Limb (tissue), 2 donors: ENCODE data around the gene CD52.
"Not testable (repeated sequence)": the region's sequence is repeated elsewhere in the genome, so short reads cannot be mapped to it uniquely, and the experiment has no call there.

Source experiments
- DNase-seq, 2 donors: peaks; one replicate each; pipeline ENCODE4 v3.0.0-alpha.2; 2016; ENCODE audit errors: extremely low spot score in 2 of 2

Gene CD52

GRCh38 chr1:26284597-26285347, 33.0 kb upstream of the CD52 start:
- no peak for DNase-seq

DNA sequence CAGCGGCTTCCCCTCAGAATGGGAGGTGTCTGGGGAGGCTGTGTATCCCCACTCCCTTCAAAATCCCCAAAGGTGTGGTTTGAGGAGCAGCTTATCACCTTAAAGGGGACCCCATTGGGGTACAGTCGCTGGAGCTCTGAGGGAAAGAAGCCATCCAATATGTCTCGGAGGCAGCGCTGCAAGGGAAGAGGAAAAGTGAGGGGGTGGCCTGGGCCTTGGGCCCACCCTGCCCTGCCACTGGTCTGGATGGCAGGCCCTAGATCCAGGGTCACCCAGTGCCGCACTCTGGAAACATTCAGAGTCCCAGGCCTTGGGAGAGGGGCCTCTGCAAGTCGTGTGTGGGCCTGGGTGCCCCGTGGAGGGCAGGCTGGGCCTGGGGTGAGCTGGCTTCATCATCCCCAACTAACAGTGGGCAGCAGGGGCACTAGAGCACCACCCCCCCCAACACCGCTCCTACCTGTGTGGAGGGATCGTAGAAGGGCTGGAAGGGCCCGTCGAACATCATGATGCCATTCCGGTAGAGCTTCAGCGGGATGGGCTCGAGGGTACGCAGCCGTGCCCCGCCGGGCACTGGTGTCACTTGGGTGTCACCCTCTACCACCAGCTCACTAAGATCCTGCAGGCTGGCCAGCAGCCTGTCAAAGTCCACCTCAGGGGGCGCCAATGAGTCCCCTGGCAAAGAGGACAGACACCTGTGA, 32.2 kb upstream of the CD52 start:
- no peak for DNase-seq

GRCh38 chr1:26286064-26286416, 31.7 kb upstream of the CD52 start:
- no peak for DNase-seq

DNA sequence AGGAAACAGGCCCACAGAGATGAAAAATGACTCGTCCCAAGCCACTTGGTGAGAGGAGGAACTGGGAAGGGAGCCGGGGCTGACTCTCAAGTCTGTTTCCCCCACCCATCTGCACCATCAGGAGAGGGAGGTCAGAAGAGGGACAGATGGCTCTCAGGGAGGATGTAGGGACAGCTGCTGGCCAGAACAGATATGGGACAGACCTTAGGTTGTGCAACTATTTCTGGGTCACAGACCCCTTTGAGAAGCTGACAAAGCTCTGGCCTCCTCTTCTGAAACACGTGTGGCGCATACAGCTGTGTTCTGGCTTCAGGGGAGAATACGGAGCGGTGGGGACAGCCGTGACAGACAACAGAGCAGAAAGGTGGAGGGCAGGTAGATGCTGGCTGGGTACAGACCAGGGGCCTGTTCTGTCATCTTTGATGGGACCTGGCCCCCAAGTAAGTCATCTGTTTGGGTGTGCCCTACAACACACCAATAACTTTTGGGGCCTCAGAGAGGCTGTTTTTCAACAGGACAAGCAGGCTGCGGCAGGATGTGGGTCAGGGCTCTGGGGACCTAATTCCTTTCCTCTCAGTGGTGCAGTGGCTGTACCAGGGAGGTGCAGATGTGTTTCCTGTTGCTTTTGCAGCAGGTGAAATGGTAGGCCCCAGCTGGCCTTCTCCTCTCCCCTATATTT, 30.6 kb upstream of the CD52 start:
- no peak for DNase-seq

GRCh38 chr1:26287811-26288210, 29.9 kb upstream of the CD52 start:
- no peak for DNase-seq

- no peak for DNase-seq
These were observed 29.3 kb upstream of the CD52 start for GRCh38 chr1:26288311-26288941.

DNA sequence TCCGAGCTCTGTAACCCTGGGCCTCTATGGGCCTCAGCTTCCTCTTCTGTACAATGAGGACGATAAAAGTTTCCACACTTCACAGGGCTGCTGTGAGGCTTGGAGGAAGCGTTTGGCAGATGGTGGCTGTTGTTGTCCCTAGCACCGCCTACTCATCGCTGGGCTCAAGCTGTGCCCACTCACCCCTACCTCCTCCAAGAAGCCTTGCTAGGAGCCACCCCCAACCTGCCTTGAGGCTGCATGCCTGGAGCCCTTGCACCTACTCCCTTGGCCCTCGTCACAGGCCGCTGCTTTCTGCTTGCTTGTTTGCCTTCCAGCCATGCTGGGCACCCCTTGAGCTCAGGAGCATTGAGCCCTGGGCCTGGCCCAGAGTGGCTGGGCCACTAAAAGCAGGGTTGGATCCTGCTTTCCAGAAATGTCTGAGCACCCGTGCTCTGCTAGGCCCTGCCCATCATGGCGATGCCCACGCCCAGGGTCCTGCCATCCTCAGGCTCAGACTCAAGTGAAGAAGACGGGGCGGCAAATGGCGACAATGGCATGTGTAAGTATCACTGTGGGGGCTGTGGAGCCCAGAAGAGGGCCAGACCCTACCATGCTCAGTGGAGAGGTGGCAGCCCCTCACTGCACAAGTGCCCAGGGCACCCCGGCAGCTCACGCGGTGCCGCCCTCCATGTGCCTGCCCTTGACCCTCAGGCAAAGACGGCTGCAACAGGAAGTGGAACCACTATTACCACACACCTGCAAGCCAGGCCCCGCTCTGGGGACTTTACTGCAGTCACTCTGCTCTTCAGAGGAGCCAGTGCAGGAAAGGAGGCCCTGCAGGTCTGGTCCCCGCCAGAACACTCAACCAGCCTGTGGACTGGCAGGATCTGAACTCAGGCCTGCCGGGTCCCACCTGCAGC, 28.3 kb upstream of the CD52 start:
- no peak for DNase-seq

- DNase-seq, result no peak
These were observed 27.5 kb upstream of the CD52 start for GRCh38 chr1:26290122-26290881.

- DNase-seq, result no peak
These were observed 26.9 kb upstream of the CD52 start for GRCh38 chr1:26290882-26291261.

GRCh38 chr1:26291433-26291832, 26.3 kb upstream of the CD52 start:
- DNase-seq, result no peak

DNA sequence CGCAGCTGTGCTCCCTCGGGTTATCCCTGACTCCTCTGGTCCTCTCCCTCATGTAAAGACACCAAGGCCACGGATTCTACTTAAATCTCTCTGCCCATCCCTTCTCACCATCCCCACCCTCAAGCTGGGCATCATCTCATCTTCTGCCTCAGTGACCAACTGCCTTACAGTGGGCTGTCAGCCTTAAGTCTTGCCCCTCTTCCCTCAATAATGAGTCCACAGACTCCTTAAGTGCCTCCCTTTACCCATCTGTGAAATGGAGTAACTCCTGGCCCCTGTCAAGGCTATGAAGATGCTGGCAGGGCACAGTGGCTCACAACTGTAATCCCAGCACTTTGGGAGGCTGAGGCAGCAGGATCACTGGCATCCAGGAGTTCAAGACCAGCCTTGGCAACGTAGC, 25.8 kb upstream of the CD52 start:
- no peak for DNase-seq

GRCh38 chr1:26292735-26293134, 25.0 kb upstream of the CD52 start:
- not testable (repeated sequence) for DNase-seq

GRCh38 chr1:26293911-26294463, 23.8 kb upstream of the CD52 start:
- DNase-seq, result no peak

DNA sequence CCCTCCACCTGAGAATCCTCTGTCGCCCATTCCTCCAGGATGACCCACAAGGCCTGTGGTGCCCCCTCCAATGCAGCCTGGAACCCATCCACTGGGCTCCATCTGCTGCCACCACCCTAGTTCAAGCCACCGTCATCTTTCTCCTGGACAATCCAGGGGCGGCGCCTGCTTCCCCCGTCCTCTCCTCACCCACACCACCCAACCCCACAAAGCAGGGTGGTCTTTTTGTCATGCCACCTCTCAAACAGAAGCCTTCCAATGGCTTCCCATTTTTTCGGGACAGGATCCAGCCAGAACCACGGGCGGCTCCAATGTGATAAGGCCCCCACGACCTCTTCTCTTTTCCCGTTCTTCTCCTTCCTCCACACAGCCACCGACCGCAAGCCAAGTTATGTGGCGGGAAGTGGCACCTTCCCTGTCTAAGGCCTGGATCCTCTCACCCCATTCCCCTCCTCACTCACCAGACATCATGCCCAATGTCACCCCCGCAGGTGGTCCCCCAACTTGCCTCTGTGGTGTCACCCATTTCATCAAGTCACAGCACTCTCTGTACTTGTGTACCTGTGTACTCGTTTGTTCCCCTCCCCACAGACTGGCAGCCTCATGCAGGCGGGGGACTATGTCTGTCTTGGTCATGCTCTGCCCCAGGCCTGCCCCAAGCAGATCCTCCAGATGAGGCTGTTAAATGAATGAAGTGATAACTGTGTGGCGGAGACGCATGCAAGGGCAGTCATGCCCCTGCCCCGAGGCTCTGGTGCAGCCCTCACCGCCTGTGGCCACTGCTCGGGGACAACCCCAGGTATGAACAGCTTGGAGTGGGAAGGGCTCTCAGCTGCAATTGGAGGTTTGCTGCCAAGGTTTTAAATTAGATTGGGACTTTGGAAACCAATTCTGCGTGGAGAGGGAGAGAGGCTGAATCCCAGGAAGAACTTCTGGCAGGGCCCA, 22.3 kb upstream of the CD52 start:
- DNase-seq, result no peak

- DNase-seq, result no peak
These were observed 21.3 kb upstream of the CD52 start for GRCh38 chr1:26296340-26297056.

GRCh38 chr1:26297057-26297790, 20.5 kb upstream of the CD52 start:
- DNase-seq, result no peak

DNA sequence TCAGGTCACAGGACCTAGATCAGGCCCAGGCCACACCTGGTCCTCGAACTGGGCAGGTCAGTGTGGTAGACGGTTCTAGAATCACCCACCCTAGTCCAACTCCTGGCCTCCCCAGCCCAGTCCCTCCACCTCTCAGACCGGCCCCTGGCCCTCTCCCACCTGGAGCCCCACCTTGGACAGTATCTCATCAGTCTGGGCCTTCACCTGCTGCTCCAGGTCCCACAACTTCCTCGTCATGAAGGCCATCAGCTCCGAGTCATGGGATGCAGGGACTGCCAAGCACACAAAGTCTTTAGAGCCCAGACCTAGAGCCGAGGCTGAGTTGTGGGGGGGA, 20.0 kb upstream of the CD52 start:
- DNase-seq, result no peak
